Muscle of leg (tissue), 16 donors: ENCODE results near the gene JPH2. TPM values are rescaled to one million over a fixed set of nuclear protein-coding genes. Genes with fewer than 3 reads are reported as not detected.
"Not testable (repeated sequence)": the region's sequence is repeated elsewhere in the genome, so short reads cannot be mapped to it uniquely, and the experiment has no call there.

Experiments
- DNase-seq: peaks from one replicate; pipeline ENCODE4 v3.0.0; 2013
- H3K27ac ChIP-seq: one replicate; pipeline ENCODE4 v1.5.1; 2013; ENCODE audit warnings: mild to moderate bottlenecking, low read length, control low read depth
- H3K27me3 ChIP-seq: one replicate; pipeline ENCODE4 v1.6.1; 2013; ENCODE audit warnings: low read length; ENCODE audit not compliant: control insufficient read depth, insufficient read depth
- H3K36me3 ChIP-seq: one replicate; pipeline ENCODE4 v1.6.1; 2013; ENCODE audit warnings: low read length; ENCODE audit not compliant: control insufficient read depth, insufficient read depth
- H3K4me1 ChIP-seq: one replicate; pipeline ENCODE4 v1.6.1; 2013; ENCODE audit warnings: low read length; ENCODE audit not compliant: control insufficient read depth, insufficient read depth
- H3K4me3 ChIP-seq: one replicate; pipeline ENCODE4 v1.5.1; 2013; ENCODE audit warnings: low read length, control low read depth
- H3K9me3 ChIP-seq: replicated peaks from 2 replicates; pipeline ENCODE4 v1.6.1; 2013; ENCODE audit warnings: low read depth, low read length; ENCODE audit not compliant: control insufficient read depth
- WGBS: methylation state at CpG from one replicate; pipeline ENCODE4 v1.1.5; 2013; ENCODE audit warnings: missing lambda C conversion rate; ENCODE audit not compliant: insufficient coverage; 5-methylcytosine and 5-hydroxymethylcytosine counted together
- long read RNA-seq, 11 donors: transcript quantifications; one replicate each; lab custom pipeline, GENCODE V29; 2026
- polyA plus RNA-seq, 8 donors: library from polyadenylated mRNA; unstranded; fragments of 120-200 nt; gene quantifications; one replicate each; pipeline versions ENCODE4 v1.2.1 to v1.2.3, GENCODE V29; 2013; ENCODE audit warnings: inconsistent platforms in 1 of 8, low replicate concordance in 1 of 8; ENCODE audit not compliant: insufficient read length in 8 of 8, insufficient read depth in 1 of 8
- total RNA-seq: library from RNA; stranded (reverse); fragments of 120-200 nt; gene quantifications from one replicate; pipeline ENCODE4 v1.2.4, GENCODE V29; 2013

Gene JPH2
- total RNA-seq (76.8 TPM), polyA plus RNA-seq (100 to 1,000 TPM in 2 of 8 donors, 10 to 100 TPM in 6; 55.5 to 110 (median 83.1) TPM)
- long read RNA-seq, donor 1, full-length matches to known transcripts: 6 of 6 reads
- long read RNA-seq, donor 1, partial matches to known transcripts: 0 of 6 reads
- long read RNA-seq, donor 1, other reads (novel, unspliced or antisense): 0 of 6 reads
- long read RNA-seq, donor 2, full-length matches to known transcripts: 1 of 1 reads
- long read RNA-seq, donor 2, partial matches to known transcripts: 0 of 1 reads
- long read RNA-seq, donor 2, other reads (novel, unspliced or antisense): 0 of 1 reads
- long read RNA-seq, donor 3, full-length matches to known transcripts: 40 of 54 reads
- long read RNA-seq, donor 3, partial matches to known transcripts: 14 of 54 reads
- long read RNA-seq, donor 3, other reads (novel, unspliced or antisense): 0 of 54 reads
- long read RNA-seq, donor 4, full-length matches to known transcripts: 12 of 52 reads
- long read RNA-seq, donor 4, partial matches to known transcripts: 40 of 52 reads
- long read RNA-seq, donor 4, other reads (novel, unspliced or antisense): 0 of 52 reads
- long read RNA-seq, donor 5, full-length matches to known transcripts: 18 of 116 reads
- long read RNA-seq, donor 5, partial matches to known transcripts: 98 of 116 reads
- long read RNA-seq, donor 5, other reads (novel, unspliced or antisense): 0 of 116 reads
- long read RNA-seq, donor 6, full-length matches to known transcripts: 48 of 68 reads
- long read RNA-seq, donor 6, partial matches to known transcripts: 20 of 68 reads
- long read RNA-seq, donor 6, other reads (novel, unspliced or antisense): 0 of 68 reads
- long read RNA-seq, donor 7, full-length matches to known transcripts: 18 of 18 reads
- long read RNA-seq, donor 7, partial matches to known transcripts: 0 of 18 reads
- long read RNA-seq, donor 7, other reads (novel, unspliced or antisense): 0 of 18 reads
- long read RNA-seq, donor 8: 0 reads
- long read RNA-seq, donor 9, full-length matches to known transcripts: 9 of 21 reads
- long read RNA-seq, donor 9, partial matches to known transcripts: 12 of 21 reads
- long read RNA-seq, donor 9, other reads (novel, unspliced or antisense): 0 of 21 reads
- long read RNA-seq, donor 10, full-length matches to known transcripts: 9 of 14 reads
- long read RNA-seq, donor 10, partial matches to known transcripts: 5 of 14 reads
- long read RNA-seq, donor 10, other reads (novel, unspliced or antisense): 0 of 14 reads
- long read RNA-seq, donor 11, full-length matches to known transcripts: 4 of 16 reads
- long read RNA-seq, donor 11, partial matches to known transcripts: 12 of 16 reads
- long read RNA-seq, donor 11, other reads (novel, unspliced or antisense): 0 of 16 reads

DNA sequence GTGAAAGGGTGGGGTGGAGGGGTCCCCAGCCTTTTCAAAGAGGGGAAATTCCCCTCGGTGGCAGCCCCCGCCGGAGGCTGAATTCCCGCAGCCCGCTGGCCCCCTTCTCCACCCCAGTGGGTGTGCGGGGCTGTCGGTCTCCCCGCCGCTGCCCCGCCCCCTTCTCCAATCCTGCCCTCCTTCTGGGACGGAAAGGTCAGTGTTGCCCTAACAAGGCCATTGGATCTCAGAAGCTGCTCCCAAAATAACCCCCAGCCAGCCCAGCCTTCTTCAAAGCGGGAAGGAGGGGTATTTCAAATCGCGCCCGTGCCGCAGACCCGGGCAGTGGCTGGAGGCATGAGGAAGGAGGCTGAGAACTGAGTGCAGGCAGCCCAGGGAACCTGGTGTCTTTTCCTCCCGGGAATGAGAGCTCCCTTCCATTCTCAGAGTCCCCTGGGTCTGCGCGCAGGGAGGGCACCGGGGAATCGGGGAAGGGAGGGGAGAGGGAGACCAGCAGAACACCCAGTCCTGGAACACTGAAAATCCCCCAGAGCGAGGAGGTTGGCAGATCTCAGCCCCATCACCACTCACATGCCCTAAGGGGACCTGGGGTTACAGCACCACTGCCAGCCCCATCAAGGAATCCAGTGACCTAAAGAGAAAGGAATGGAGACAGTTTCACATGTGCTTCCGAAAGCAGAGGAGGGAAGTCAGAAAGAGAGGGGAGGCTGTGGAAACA, at the start of gene JPH2:
TSS of gene JPH2 (minus strand) at position 135 of the 718 bp plus-strand sequence. CDS start 483 bp downstream, outside the sequence.
- peaks cover 32% of the 10 kb centered on the region for H3K4me1 ChIP-seq

GRCh38 chr20:44235702-44236101, 48.7 kb upstream of the JPH2 start:
- H3K27ac ChIP-seq: no peak overlapping the region
- no peaks in the 10 kb centered on the region for H3K4me1 ChIP-seq
- no peaks in the 10 kb centered on the region for H3K36me3 ChIP-seq
- no peak overlapping the region for H3K4me3 ChIP-seq
- DNase-seq: no peak
- H3K27me3 ChIP-seq: no peaks in the 10 kb centered on the region
- peaks cover 2% of the 10 kb centered on the region for H3K9me3 ChIP-seq
- WGBS: 83% methylated on average over 2 of the region's 2 CpGs

More for the DNA sequence above, at the start of gene JPH2:
- peak; percentile 80 for DNase-seq
- H3K9me3 ChIP-seq: no peaks in the 10 kb centered on the region
- WGBS: 0% methylated on average over 9 of the region's 24 CpGs
- H3K27ac ChIP-seq: peak within 1 kb of the TSS; percentile 93
- no peaks in the 10 kb centered on the region for H3K36me3 ChIP-seq
- H3K4me3 ChIP-seq: peak within 1 kb of the TSS; percentile 71
- H3K27me3 ChIP-seq: peaks cover 11% of the 10 kb centered on the region

GRCh38 chr20:44234566-44235317, 47.8 kb upstream of the JPH2 start:
- no peak overlapping the region for H3K4me3 ChIP-seq
- no peak for DNase-seq
- WGBS: 83% methylated on average over 7 of the region's 14 CpGs
- no peaks in the 10 kb centered on the region for H3K27me3 ChIP-seq
- H3K27ac ChIP-seq: no peak overlapping the region
- no peaks in the 10 kb centered on the region for H3K4me1 ChIP-seq
- H3K9me3 ChIP-seq: peaks cover 2% of the 10 kb centered on the region
- no peaks in the 10 kb centered on the region for H3K36me3 ChIP-seq

DNA sequence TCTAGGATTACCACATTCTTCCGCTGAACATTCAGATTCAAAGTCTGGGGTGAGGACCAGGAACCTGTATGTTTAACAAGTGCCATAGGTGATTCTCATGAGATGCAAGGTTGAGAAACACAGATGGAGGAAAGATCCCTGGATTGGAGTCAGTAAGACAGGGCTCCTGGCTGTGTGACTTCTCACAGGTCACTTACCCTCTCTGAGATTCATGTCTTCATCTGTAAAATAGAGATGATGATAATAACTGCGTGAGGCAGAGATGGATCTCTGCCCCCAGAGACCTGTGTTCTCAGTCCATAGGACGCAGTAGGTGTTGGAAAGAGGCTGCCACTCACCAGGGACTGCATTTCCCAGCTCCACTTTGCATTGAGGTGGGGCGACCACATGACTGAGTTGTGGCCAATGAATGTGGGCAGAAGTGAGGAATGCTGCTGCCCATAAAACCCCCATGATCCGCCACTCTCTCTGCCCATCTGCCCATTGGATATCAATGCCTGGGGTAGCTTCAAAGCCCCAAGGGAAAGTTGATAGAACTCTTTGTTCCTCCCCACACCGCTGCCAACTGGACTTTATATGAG, 46.5 kb upstream of the JPH2 start:
- Histone ChIP-seq H3K4me3 (no peak overlapping the region), H3K4me1 (no peaks in the 10 kb centered on the region), H3K36me3 (no peaks in the 10 kb centered on the region), H3K27ac (no peak overlapping the region), H3K9me3 (no peaks in the 10 kb centered on the region), H3K27me3 (no peaks in the 10 kb centered on the region)
- WGBS: 80% methylated on average over 1 of the region's 6 CpGs
- no peak for DNase-seq

GRCh38 chr20:44232469-44232856, 45.5 kb upstream of the JPH2 start:
- no CpG with 5 or more reads among the region's 4 CpGs for WGBS
- not testable (repeated sequence) for H3K27me3 ChIP-seq, H3K4me1 ChIP-seq, H3K36me3 ChIP-seq, DNase-seq, H3K27ac ChIP-seq, H3K4me3 ChIP-seq, H3K9me3 ChIP-seq

DNA sequence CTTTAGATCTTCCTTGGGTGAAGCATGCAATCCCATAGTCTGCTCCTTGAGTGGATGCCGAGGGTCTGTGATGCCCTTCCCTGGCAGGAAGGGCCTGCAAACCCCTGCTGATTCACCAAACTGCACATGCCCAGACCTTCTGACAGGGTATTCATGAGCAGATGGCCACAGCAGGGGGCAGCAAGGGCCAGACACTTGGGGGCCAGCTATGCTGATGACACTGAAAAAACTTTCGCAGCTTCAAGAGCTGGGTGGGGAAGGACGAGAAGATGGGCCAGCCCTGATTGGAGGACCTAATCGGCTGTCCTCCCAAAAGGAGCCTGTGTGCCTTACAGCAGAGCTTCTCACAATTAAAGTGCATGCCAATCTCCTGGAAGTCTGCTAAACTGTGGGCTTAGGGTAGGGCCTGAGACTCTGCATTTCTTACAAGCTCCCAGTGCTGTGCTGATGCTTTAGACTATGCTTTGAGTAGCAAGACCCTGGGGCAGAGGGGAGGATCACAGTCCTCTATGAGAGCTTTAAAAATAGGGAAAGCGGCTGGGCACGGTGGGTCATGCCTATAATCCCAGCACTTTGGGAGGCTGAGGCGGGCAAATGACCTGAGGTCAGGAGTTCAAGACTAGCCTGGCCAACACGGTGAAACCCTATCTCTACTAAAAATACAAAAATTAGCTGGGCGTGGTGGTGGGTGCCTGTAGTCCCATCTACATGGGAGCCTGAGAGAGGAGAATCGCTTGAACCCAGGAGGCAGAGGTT, 44.9 kb upstream of the JPH2 start:
- Histone ChIP-seq H3K4me3 (no peak overlapping the region), H3K27me3 (no peaks in the 10 kb centered on the region), H3K27ac (no peak overlapping the region), H3K4me1 (no peaks in the 10 kb centered on the region), H3K36me3 (no peaks in the 10 kb centered on the region), H3K9me3 (no peaks in the 10 kb centered on the region)
- DNase-seq: no peak
- 45% methylated on average over 7 of the region's 10 CpGs for WGBS

DNA sequence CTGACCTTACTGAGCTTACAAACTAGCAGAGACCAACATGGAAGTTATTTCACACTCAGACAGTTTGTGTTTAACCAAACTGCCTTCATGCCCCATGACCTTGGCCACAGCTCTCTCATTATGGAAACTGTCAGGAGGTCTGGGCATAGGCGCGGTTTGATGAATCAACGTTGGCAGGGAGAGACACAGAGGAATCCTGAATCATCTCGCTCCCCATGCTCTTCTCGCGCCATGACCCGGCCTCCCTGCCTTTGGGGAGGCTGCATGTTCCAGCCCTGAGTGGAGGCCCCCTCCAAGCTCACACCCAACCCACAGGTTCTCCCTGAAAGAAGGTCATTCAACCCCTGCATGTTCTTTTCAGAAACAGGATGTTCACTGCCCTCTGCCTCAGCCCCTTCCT, 44.2 kb upstream of the JPH2 start:
- no peaks in the 10 kb centered on the region for H3K27me3 ChIP-seq

DNA sequence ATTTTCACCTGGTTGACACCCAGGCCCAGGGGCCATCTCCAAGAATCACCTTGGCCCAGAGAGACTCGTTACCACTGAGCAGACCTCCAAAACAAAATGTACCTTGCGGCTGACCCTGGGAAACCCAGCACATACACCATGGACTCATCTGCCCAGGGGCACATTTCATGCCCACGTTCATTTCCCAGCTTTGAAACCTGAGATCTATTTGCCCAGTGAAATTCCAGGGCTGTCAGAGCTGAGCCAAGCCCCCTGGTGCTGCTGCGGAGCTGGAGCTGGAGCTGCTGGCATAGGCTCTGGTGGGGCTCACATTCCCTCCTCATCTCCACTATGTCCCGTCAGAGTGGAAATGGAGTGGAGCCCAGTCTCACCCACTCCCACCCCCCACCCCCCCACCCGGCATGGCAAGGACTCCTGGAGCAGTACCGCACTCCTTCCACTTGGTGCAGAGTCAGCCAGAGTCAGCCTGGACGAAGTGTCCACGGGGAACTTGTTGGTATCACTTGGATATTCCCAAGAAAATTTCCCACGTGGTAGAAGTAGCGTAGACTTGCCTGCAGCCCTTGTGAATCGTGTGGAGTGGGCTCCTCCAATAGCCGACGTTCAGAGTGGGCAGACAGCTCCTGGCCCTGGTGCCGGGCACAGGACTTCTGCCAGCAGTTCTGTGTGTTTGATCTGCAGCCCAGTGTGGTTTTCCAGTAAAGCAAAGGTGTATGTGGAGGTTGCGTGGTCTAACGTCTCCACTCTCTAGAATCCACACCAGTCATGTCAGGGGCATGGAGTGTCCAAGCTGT, 41.7 kb upstream of the JPH2 start:
- 66% methylated on average over 12 of the region's 17 CpGs for WGBS

More for the DNA sequence above, 44.2 kb upstream of the JPH2 start:
- Histone ChIP-seq H3K4me3 (no peak overlapping the region), H3K9me3 (no peaks in the 10 kb centered on the region), H3K27ac (no peak overlapping the region), H3K4me1 (no peaks in the 10 kb centered on the region), H3K36me3 (no peaks in the 10 kb centered on the region)
- WGBS: 88% methylated on average over 6 of the region's 7 CpGs
- DNase-seq: no peak

More for the DNA sequence above, 41.7 kb upstream of the JPH2 start:
- DNase-seq: peak; percentile 27
- no peaks in the 10 kb centered on the region for H3K27me3 ChIP-seq
- peaks cover 6% of the 10 kb centered on the region for H3K36me3 ChIP-seq
- no peaks in the 10 kb centered on the region for H3K9me3 ChIP-seq
- no peak overlapping the region for H3K27ac ChIP-seq
- H3K4me3 ChIP-seq: no peak overlapping the region
- no peaks in the 10 kb centered on the region for H3K4me1 ChIP-seq
